ENCODE measurements around the gene SAMD8. TPM values are rescaled to one million over a fixed set of nuclear protein-coding genes. Genes with fewer than 3 reads are reported as not detected.
"Not testable (repeated sequence)": the region's sequence is repeated elsewhere in the genome, so short reads cannot be mapped to it uniquely, and the experiment has no call there.

SAMD8 gene
- polyA plus RNA-seq, 1 donor: 12.3 TPM

DNA sequence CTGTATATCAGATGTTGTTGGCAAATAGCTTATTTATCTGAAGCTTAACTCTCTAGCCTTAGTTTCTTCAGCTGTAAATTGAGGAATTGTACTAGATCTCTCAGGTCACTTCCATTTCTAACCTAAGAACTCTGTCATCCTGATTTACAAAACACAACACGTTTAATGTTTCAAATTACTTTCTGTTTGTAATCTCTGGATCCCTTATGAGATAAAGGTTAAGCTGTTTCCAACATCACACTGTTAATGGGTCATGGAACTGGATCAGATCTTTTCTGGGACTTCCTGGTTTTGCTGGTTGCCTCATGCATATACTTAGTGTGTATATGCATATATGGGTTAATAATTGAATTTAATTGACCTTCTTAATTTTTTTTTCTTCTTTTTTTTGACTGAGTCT is 9.9 kb downstream of the SAMD8 start:
- Histone ChIP-seq H3K4me1 (ENCODE audit: control insufficient read depth, insufficient read depth, low read length) (no peaks in the 10 kb centered on the region), H3K36me3 (ENCODE audit: control insufficient read depth, insufficient read depth, low read length) (peaks cover 4% of the 10 kb centered on the region), H3K9me3 (ENCODE audit: control insufficient read depth, low read depth, low read length) (no peaks in the 10 kb centered on the region), H3K27me3 (ENCODE audit: control insufficient read depth, insufficient read depth, low read length) (no peaks in the 10 kb centered on the region), H3K4me3 (ENCODE audit: low read length) (no peak overlapping the region), H3K27ac (ENCODE audit: low read length) (no peak overlapping the region)
- no peak for DNase-seq
- WGBS (ENCODE audit: insufficient coverage, low lambda C conversion rate): 17% methylated on average over 1 of the region's 1 CpG

DNA sequence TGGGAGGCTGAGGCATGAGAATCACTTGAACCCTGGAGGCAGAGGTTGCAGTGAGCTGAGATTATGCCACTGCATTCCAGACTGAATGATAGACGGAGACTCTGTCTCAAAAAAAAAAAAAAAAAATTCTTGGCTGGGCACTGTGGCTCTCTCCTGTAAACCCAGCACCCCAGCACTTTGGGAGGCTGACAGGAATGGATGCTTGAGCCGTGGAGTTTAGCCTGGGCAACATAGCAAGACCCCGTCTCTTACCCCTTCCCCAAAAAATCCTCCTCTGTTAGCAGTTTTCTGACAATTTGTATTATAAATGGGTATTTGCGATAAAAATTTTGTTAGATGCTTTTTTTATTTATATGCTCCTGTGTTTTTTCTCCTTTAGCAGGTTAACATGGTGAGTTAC is 11.0 kb downstream of the SAMD8 start:
- DNase-seq: no peak
- peaks cover 7% of the 10 kb centered on the region for H3K36me3 ChIP-seq (ENCODE audit: control insufficient read depth, insufficient read depth, low read length)
- H3K4me3 ChIP-seq (ENCODE audit: low read length): no peak overlapping the region
- no peaks in the 10 kb centered on the region for H3K9me3 ChIP-seq (ENCODE audit: control insufficient read depth, low read depth, low read length)
- no peaks in the 10 kb centered on the region for H3K27me3 ChIP-seq (ENCODE audit: control insufficient read depth, insufficient read depth, low read length)
- WGBS (ENCODE audit: insufficient coverage, low lambda C conversion rate): 100% methylated on average over 1 of the region's 4 CpGs
- H3K4me1 ChIP-seq (ENCODE audit: control insufficient read depth, insufficient read depth, low read length): no peaks in the 10 kb centered on the region
- no peak overlapping the region for H3K27ac ChIP-seq (ENCODE audit: low read length)

DNA sequence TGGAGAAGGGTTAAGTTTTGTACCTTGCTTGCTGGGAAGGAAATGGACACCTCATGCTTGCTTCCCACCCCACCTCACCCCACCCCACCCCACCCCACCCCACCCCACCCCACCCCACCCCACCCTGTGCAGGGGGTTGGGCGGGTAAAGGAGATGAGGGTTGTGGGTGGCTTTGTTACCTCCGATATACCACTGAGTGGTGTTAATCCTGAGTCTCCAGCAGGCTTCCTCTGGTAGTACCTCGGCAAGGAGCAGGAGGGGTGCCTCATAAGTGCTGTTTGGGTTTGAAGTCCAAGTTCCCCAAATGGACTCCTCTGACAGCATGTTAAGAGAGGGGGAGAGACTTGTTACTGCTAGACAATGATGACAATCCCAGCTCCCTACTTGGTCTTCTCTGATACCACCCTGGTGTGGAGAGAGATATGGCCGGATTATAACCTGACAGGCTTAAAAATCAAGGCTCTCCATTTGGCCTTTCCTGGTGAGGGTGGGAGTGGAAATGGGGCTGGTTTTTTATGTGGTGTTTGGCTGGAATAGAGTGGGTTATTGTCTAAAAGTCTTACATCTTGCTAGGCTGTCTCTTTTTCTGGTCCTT is 11.7 kb downstream of the SAMD8 start:
- Histone ChIP-seq H3K9me3 (ENCODE audit: control insufficient read depth, low read depth, low read length) (no peaks in the 10 kb centered on the region), H3K4me3 (ENCODE audit: low read length) (no peak overlapping the region), H3K27me3 (ENCODE audit: control insufficient read depth, insufficient read depth, low read length) (no peaks in the 10 kb centered on the region), H3K27ac (ENCODE audit: low read length) (no peak overlapping the region), H3K36me3 (ENCODE audit: control insufficient read depth, insufficient read depth, low read length) (peaks cover 7% of the 10 kb centered on the region), H3K4me1 (ENCODE audit: control insufficient read depth, insufficient read depth, low read length) (no peaks in the 10 kb centered on the region)
- no CpG with 5 or more reads among the region's 4 CpGs for WGBS (ENCODE audit: insufficient coverage, low lambda C conversion rate)
- DNase-seq: no peak

DNA sequence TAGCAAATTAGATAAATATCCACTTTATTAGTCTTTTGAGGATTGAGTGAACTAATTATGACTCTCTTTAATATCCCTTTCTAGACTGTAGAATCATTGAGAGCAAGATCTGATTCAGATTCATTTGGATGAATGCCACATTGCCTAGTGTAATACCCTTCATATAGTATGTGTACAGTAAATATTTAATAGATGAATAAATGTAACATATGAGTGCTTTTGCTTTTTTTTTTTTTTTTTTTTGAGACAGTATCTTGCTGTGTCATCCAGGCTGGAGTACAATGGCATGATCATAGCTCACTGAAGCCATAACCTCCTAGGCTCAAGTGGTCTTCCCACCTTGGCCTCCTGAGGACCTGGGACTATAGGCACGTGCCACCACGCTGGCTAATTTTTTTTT is 14.8 kb downstream of the SAMD8 start:
- no peaks in the 10 kb centered on the region for H3K27me3 ChIP-seq (ENCODE audit: control insufficient read depth, insufficient read depth, low read length)
- H3K36me3 ChIP-seq (ENCODE audit: control insufficient read depth, insufficient read depth, low read length): peaks cover 7% of the 10 kb centered on the region
- H3K4me3 ChIP-seq (ENCODE audit: low read length): no peak overlapping the region
- H3K27ac ChIP-seq (ENCODE audit: low read length): no peak overlapping the region
- DNase-seq: no peak
- H3K9me3 ChIP-seq (ENCODE audit: control insufficient read depth, low read depth, low read length): no peaks in the 10 kb centered on the region
- H3K4me1 ChIP-seq (ENCODE audit: control insufficient read depth, insufficient read depth, low read length): no peaks in the 10 kb centered on the region
- no CpG with 5 or more reads among the region's 2 CpGs for WGBS (ENCODE audit: insufficient coverage, low lambda C conversion rate)

DNA sequence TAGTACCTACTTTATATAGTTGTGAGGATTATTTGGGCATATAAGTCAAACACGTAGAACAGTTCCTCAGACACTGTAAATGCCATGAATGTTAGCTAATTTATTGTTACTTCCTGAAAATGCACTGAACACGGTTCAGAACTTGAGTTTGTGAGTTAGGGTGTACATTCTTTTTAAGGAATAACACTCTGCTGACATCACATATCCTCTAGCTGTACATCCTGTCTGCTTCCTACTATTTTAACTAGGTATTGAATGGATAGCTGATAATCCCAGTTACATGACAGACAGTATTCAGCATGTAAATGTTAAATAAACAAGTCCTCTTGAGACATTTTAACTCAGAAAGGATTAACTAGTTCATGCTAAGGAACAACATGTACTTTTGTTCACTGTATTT is 16.0 kb downstream of the SAMD8 start:
- Histone ChIP-seq H3K27me3 (ENCODE audit: control insufficient read depth, insufficient read depth, low read length) (no peaks in the 10 kb centered on the region), H3K27ac (ENCODE audit: low read length) (no peak overlapping the region), H3K36me3 (ENCODE audit: control insufficient read depth, insufficient read depth, low read length) (peaks cover 7% of the 10 kb centered on the region), H3K4me1 (ENCODE audit: control insufficient read depth, insufficient read depth, low read length) (no peaks in the 10 kb centered on the region), H3K9me3 (ENCODE audit: control insufficient read depth, low read depth, low read length) (no peaks in the 10 kb centered on the region), H3K4me3 (ENCODE audit: low read length) (no peak overlapping the region)
- WGBS (ENCODE audit: insufficient coverage, low lambda C conversion rate): no CpG with 5 or more reads among the region's 2 CpGs
- DNase-seq: no peak

DNA sequence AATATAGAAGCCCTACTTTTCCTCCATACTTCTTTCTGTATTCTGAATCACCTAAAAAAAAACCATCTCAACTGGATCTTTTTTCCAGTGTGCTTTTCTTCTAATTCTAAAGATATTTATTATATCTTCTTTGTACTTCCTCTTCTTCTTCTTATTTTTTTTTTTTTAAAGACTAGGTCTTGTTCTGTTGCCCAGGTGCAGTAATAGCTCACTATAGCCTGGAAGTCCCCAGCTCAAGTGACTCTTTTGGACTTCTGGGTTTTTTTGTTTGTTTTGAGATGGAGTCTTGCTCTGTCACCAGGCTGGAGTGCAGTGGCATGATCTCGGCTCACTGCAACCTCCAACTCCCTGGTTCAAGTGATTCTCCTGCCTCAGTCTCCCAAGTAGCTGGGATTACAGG is 17.5 kb downstream of the SAMD8 start:
- not testable (repeated sequence) for H3K4me3 ChIP-seq (ENCODE audit: low read length); DNase-seq; H3K27me3 ChIP-seq (ENCODE audit: control insufficient read depth, insufficient read depth, low read length); H3K27ac ChIP-seq (ENCODE audit: low read length); H3K36me3 ChIP-seq (ENCODE audit: control insufficient read depth, insufficient read depth, low read length); H3K9me3 ChIP-seq (ENCODE audit: control insufficient read depth, low read depth, low read length); H3K4me1 ChIP-seq (ENCODE audit: control insufficient read depth, insufficient read depth, low read length)
- no CpG with 5 or more reads among the region's 1 CpG for WGBS (ENCODE audit: insufficient coverage, low lambda C conversion rate)

DNA sequence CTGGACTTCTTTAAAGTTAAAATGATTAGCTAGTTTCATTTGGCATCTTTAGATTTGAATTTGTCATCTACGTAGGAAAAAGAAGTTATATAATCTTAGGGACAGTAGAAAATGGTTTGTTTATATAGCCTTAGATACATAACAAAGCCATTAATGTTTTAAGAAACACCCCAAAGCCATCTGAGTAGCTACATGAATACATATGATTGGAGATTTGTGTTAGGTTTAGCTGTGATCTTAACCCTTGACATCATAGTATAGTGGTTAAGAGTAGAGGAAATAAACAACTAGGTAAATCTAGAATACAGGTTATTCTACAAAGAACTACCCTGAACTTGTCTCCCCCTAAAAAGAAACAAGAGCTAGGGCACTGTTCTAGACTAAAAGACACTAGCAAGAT is 18.1 kb downstream of the SAMD8 start:
- no peak for DNase-seq
- Histone ChIP-seq H3K9me3 (ENCODE audit: control insufficient read depth, low read depth, low read length) (no peaks in the 10 kb centered on the region), H3K4me1 (ENCODE audit: control insufficient read depth, insufficient read depth, low read length) (no peaks in the 10 kb centered on the region), H3K27ac (ENCODE audit: low read length) (no peak overlapping the region), H3K4me3 (ENCODE audit: low read length) (no peak overlapping the region), H3K27me3 (ENCODE audit: control insufficient read depth, insufficient read depth, low read length) (no peaks in the 10 kb centered on the region), H3K36me3 (ENCODE audit: control insufficient read depth, insufficient read depth, low read length) (peaks cover 7% of the 10 kb centered on the region)
- no CpG with 5 or more reads among the region's 1 CpG for WGBS (ENCODE audit: insufficient coverage, low lambda C conversion rate)

DNA sequence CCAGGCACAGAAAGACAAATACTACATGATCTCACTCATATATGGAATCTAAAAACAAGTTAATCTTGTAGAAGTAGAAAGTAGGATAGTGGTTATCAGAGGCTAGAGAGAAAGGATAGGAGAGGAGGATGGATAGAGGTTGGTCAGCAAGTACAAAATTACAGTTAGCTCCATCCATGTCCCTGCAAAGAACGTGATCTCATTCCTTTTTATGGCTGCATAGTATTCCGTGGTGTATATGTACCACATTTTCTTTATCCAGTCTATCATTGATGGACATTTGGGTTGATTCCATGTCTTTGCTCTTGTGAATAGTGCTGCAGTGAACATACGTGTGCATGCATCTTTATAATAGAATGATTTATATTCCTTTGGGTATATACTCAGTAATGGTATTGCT is 22.2 kb downstream of the SAMD8 start:
- DNase-seq; H3K4me3 ChIP-seq (ENCODE audit: low read length): not testable (repeated sequence)
- no CpG with 5 or more reads among the region's 3 CpGs for WGBS (ENCODE audit: insufficient coverage, low lambda C conversion rate)

DNA sequence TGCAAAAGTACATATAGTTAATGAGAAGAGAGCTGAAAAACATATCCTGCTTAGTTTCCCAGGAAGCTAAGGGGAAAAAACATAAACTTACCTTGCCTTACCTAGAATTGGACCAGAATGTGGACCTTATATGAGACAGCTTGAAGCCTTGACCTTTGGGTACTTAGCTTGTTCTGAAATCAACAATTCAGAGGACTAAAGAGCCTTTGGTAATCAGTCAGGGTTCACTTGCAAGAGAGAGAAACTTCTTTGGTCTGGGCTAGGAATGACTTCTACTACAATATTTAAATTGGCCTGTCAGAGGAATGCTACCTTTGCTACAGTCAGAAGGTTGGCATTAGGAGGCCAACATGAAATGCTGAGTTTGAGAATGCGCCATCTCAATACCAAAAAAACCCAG is 24.9 kb downstream of the SAMD8 start:
- DNase-seq: peak in 1 of 2 donors; percentile 36
- Histone ChIP-seq H3K27me3 (ENCODE audit: control insufficient read depth, insufficient read depth, low read length) (no peaks in the 10 kb centered on the region), H3K4me3 (ENCODE audit: low read length) (no peak overlapping the region), H3K9me3 (ENCODE audit: control insufficient read depth, low read depth, low read length) (no peaks in the 10 kb centered on the region), H3K4me1 (ENCODE audit: control insufficient read depth, insufficient read depth, low read length) (peaks cover 4% of the 10 kb centered on the region), H3K36me3 (ENCODE audit: control insufficient read depth, insufficient read depth, low read length) (no peaks in the 10 kb centered on the region), H3K27ac (ENCODE audit: low read length) (no peak overlapping the region)
- no CpG with 5 or more reads among the region's 1 CpG for WGBS (ENCODE audit: insufficient coverage, low lambda C conversion rate)

More for the DNA sequence above, 22.2 kb downstream of the SAMD8 start:
- H3K27me3 ChIP-seq (ENCODE audit: control insufficient read depth, insufficient read depth, low read length); H3K27ac ChIP-seq (ENCODE audit: low read length); H3K36me3 ChIP-seq (ENCODE audit: control insufficient read depth, insufficient read depth, low read length); H3K9me3 ChIP-seq (ENCODE audit: control insufficient read depth, low read depth, low read length); H3K4me1 ChIP-seq (ENCODE audit: control insufficient read depth, insufficient read depth, low read length): not testable (repeated sequence)

DNA sequence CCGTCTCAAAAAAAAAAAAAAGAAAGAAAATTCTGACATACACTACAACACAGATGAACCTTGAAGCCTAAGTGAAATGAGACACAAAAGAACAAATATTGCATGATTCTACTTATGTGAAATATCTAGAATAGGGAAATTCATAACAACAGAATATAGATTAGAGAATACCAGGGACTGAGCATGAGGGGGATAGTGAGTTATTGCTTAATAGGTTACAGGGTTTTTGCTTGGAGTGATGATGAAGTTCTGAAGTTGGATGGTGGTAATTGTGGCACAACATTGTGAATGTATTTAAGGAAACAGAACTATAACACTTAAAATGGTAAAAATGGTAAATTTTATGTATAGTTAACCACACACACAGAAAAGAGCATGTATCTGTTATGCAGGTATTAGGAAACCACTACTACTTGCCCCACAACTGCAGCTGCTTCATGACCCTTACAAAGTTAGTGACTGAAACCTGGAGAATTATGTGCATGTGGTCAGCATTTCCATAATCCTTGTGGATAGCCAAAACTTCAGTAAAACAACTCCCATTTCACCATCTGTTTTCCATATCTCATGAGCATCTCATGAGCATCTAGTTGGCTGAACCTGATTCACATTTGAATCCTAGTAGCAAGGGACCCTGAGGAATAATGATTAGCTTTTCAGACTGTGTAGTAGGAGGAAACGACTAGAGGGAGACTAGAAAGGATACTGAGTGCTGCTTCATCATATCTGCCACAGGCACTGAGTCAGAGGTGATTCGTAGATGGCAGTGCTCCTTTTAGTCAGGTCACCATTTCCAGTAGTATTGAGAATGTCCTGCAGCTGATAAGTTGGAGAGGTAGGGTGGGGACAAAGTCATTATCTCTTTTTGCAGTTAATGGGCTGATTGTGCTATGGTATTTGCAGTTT is 26.3 kb downstream of the SAMD8 start:
- no CpG with 5 or more reads among the region's 3 CpGs for WGBS (ENCODE audit: insufficient coverage, low lambda C conversion rate)
- Histone ChIP-seq H3K27me3 (ENCODE audit: control insufficient read depth, insufficient read depth, low read length) (no peaks in the 10 kb centered on the region), H3K27ac (ENCODE audit: low read length) (peak overlapping the region; percentile 43), H3K9me3 (ENCODE audit: control insufficient read depth, low read depth, low read length) (no peaks in the 10 kb centered on the region), H3K4me1 (ENCODE audit: control insufficient read depth, insufficient read depth, low read length) (peaks cover 4% of the 10 kb centered on the region), H3K4me3 (ENCODE audit: low read length) (no peak overlapping the region), H3K36me3 (ENCODE audit: control insufficient read depth, insufficient read depth, low read length) (no peaks in the 10 kb centered on the region)
- peak; percentile 19 to 31 for DNase-seq
